ENCODE results near the gene ADIG.

DNA sequence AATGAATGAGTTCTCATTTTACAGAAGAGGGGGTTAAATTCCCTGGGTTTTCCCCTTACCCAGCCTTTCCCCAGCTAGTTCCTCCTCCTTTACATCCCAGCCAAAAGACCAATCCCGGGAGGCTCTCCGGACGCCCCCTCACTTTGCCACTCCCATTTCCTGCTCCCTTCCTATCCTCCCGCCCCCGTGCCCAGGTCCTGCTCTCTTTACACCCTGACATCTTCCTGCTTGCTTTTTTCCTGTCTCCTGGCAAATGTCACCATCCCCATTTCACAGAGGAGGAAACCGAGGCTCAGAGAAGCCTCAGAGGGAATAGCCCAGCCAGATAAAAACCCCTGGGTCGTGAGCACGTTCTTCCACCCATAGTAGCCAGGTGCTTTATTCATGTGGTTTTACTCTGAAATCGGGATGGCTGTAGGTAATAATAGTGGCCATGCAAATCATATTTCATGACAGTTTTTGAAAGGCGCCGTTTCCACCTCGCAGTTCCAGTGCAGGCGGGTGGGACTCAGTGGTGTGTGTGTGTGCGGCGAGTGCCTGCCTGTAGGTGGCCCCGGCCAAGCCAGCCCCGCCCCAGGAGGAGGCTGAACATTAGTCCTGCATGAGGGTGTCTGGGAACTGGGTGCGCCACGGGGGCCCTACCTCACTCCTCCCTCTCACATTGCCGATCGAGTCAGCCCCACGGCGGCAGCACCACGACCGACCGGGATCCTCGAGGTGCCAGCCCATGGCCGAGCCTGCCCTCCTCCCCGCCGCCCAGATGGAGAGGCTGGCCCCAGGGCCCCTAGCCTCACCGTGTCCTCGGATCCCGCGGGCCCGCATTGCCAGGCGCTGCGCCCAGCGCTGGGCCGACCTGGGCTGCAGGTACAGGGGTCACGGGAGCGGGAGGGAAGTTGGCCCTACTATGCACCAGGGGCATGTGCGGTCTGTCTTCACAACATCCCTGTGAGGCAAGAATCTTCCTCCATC is 20.5 kb downstream of the ADIG start, which contains the start of gene ARHGAP40:
- no peak for TF ChIP-seq CTCF (conservative IDR thresholded peaks at IDR 0.05)
- TF ChIP-seq ZFX (IDR thresholded peaks at IDR 0.05) = no peak

Measured in C4-2B (cell line).